Activated T-helper 1 cell treated with anti-CD3 and anti-CD28 coated beads, Interleukin-12 subunit alpha, Interleukin-12 subunit beta, Interleukin-2, Interleukin-4 antibody, amounts not matched to agents 30 ng/mL and 10 ng/mL and 1 ng/mL, durations not matched to agents 14 hours and 24 hours and 36 hours (primary cell): ENCODE data around the gene SMYD3. TPM values are rescaled to one million over a fixed set of nuclear protein-coding genes. Genes with fewer than 3 reads are reported as not detected.
"Not testable (repeated sequence)": the region's sequence is repeated elsewhere in the genome, so short reads cannot be mapped to it uniquely, and the experiment has no call there.

ENCODE experiments used
- DNase-seq: peaks from one replicate; pipeline ENCODE4 v3.0.0; 2021; ENCODE audit warnings: low spot score
- H3K27ac Mint-ChIP-seq: one replicate; pipeline ENCODE4 v1.8.0; 2021; ENCODE audit warnings: mild to moderate bottlenecking, mixed read lengths
- H3K27me3 Mint-ChIP-seq: one replicate; pipeline ENCODE4 v1.8.0; 2022; ENCODE audit warnings: mild to moderate bottlenecking, moderate library complexity, mixed read lengths; ENCODE audit not compliant: insufficient read depth
- H3K36me3 Mint-ChIP-seq: one replicate; pipeline ENCODE4 v1.8.0; 2021; ENCODE audit warnings: low read depth, mixed read lengths
- H3K4me1 Mint-ChIP-seq: one replicate; pipeline ENCODE4 v1.8.0; 2021; ENCODE audit warnings: low read depth, mixed read lengths
- H3K4me3 Mint-ChIP-seq: one replicate; pipeline ENCODE4 v1.8.0; 2021; ENCODE audit warnings: mild to moderate bottlenecking, moderate library complexity, mixed read lengths
- H3K9me3 Mint-ChIP-seq: one replicate; pipeline ENCODE4 v1.8.0; 2021; ENCODE audit warnings: mixed read lengths
- intact Hi-C: fragments of 100-400 bp; cut with micrococcal nuclease; formaldehyde crosslinking; loops from one replicate; pipeline ENCODE4 v1.15.1; 2024
- total RNA-seq: library from RNA; stranded (reverse); gene quantifications from 2 replicates; pipeline ENCODE4 v1.2.3, GENCODE V29; 2022

SMYD3 gene
- total RNA-seq, 1 donor from 2014 or later: 21.7 TPM

DNA sequence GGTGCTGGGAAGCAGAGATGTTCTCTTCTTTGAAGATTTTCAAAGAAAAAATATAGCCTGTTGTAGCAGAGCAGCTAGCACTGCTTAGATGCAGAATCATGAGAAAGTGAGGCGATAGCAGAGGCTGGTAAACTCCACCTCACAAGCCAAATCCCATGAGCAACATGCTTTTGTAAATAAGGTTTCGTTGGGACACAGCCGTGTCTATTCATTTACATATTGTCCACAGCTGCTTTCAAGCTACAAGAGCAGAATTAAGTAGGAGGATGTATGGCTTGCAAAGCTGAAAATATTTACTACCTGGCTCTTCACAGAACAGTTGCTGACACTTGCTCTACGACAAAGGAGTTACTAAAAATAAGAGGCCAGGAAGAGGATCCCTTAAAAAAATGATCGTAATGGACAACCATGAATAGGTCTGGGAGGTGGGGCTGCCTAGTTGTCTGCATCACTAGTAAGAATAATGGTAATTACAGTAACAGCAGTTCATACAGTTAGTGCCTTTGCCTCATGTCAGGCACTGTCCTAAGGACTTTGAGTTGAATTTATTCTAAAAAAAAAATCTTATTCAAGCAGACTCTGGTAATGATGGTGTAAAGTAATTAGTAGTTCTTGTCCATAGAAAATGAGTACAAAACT lies 730.3 kb downstream of the SMYD3 start:
- DNase-seq: no peak
- Mint-ChIP-seq H3K36me3 (no peaks in the 10 kb centered on the region), H3K4me1 (no peaks in the 10 kb centered on the region), H3K27ac (no peak overlapping the region), H3K27me3 (no peaks in the 10 kb centered on the region), H3K9me3 (peaks cover 3% of the 10 kb centered on the region), H3K4me3 (no peak overlapping the region)
- intact Hi-C loops: no loop called here

DNA sequence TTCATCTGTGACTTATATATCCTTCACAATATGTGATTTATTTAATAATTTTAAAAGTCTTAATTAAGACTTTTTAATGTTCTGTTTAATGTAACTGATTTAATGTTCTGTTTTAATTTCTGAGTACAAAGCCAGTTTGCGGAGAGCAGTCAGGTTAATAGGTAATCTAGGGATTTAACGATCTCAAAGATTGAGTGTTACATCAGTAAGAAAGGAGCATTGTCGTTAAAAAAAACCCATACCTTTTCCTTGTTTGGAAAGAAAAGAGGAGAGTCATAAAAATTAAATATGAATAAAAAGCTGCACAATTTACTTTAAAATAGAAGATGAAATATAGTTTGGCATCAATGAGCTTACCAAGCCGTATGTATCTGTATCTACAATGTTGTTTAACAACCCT lies 730.9 kb downstream of the SMYD3 start:
- H3K4me3 Mint-ChIP-seq: no peak overlapping the region
- no peaks in the 10 kb centered on the region for H3K4me1 Mint-ChIP-seq
- DNase-seq: no peak
- no peaks in the 10 kb centered on the region for H3K27me3 Mint-ChIP-seq
- peaks cover 3% of the 10 kb centered on the region for H3K9me3 Mint-ChIP-seq
- no peak overlapping the region for H3K27ac Mint-ChIP-seq
- intact Hi-C loops: no loop called here
- no peaks in the 10 kb centered on the region for H3K36me3 Mint-ChIP-seq

DNA sequence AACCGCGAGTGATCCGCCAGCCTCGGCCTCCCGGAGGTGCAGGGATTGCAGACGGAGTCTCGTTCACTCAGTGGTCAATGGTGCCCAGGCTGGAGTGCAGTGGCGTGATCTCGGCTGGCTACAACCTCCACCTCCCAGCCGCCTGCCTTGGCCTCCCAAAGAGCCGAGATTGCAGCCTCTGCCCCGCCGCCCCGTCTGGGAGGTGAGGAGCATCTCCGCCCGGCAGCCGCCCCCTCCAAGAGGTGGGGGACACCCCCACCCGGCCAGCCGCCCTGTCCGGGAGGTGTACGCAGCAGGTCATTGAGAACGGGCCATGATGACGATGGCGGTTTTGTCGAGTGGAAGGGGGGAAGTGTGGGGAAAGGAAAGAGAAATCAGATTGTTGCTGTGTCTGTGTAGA lies 732.1 kb downstream of the SMYD3 start:
- H3K9me3 Mint-ChIP-seq, H3K4me1 Mint-ChIP-seq, H3K27ac Mint-ChIP-seq, DNase-seq, H3K4me3 Mint-ChIP-seq, H3K27me3 Mint-ChIP-seq, intact Hi-C loops, H3K36me3 Mint-ChIP-seq: not testable (repeated sequence)

DNA sequence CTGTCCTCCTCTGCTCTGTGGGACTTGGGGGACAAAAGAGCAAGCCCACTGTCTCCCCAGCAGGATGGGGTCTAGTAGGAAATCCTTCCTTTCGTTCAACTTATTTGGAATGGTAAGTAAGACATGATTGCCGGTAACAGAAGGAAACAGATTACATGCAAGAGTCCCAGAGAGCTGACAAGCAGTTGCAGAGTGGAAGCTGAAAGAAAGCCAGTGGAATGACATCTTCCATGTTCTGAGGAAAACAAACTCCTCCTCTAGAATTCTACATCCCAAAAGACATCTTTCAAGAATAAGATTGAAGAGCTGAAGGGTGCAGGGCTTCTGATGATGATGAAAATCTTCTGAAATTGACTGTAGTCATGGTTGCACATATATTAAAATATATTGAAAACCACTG lies 732.9 kb downstream of the SMYD3 start:
- Mint-ChIP-seq H3K4me3 (no peak overlapping the region), H3K36me3 (no peaks in the 10 kb centered on the region), H3K27ac (no peak overlapping the region), H3K9me3 (no peaks in the 10 kb centered on the region), H3K4me1 (no peaks in the 10 kb centered on the region), H3K27me3 (no peaks in the 10 kb centered on the region)
- intact Hi-C loops: no loop called here
- DNase-seq: no peak

DNA sequence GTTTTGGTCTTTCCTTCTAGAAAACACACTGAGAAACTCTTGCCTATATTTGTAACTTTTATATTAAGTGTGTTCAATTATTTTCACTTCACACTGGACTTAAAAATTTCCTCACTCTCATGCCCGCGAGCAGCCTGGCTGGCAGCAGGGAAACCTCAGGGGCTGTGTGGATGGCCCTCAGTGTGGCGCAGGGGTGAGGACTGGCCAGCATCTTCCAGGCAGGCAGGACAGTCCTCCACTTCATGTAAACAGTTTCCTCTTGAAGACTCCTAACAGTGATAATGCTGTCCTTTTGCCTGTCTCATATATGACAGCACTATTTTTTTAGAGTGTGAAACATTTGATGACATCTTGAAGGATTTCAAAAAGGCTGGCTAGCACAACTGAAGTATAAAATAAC lies 733.7 kb downstream of the SMYD3 start:
- intact Hi-C loops: no loop called here
- H3K4me1 Mint-ChIP-seq: no peaks in the 10 kb centered on the region
- no peaks in the 10 kb centered on the region for H3K27me3 Mint-ChIP-seq
- H3K36me3 Mint-ChIP-seq: no peaks in the 10 kb centered on the region
- no peak overlapping the region for H3K27ac Mint-ChIP-seq
- no peak for DNase-seq
- no peak overlapping the region for H3K4me3 Mint-ChIP-seq
- H3K9me3 Mint-ChIP-seq: no peaks in the 10 kb centered on the region

DNA sequence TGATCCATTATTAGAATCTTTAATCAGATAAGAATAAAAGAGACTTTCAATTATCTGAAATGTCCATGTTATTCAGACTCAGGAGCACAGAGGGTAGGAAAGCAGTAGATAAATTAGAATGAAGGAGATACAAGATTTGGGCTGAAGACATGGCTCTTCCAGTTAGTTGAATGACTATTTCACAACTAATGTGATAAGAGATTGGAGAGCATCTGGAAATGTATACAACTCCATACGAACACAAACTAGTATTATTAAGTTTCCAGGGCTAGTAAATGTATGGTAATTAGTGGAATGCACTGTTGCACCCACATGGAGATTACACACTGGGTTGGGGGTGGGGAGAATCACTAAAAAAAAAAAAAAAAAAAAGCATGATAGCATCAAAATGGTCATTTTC lies 734.3 kb downstream of the SMYD3 start:
- H3K36me3 Mint-ChIP-seq: no peaks in the 10 kb centered on the region
- no peak for DNase-seq

DNA sequence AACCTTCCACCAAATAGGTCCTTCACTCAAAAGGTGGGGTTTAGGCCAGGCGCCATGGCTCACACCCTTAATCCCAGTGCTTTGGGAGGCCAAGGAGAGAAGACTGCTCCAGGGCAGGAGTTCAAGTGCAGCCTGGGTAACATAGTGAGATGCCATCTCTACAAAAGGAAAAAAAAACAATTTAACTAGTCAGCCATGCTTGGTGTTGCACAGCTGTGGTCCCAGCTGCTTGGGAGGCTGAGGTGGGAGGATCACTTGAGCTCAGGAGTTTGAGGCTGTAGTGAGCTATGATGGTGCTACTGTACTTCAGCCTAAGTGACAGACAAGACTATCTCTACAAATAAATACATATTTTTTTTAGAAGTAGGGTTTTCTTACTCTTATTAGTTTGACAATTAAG lies 734.8 kb downstream of the SMYD3 start:
- no peak overlapping the region for H3K27ac Mint-ChIP-seq
- DNase-seq: no peak
- no peaks in the 10 kb centered on the region for H3K27me3 Mint-ChIP-seq
- intact Hi-C loops: no loop called here
- H3K36me3 Mint-ChIP-seq: no peaks in the 10 kb centered on the region
- no peaks in the 10 kb centered on the region for H3K9me3 Mint-ChIP-seq
- H3K4me3 Mint-ChIP-seq: no peak overlapping the region
- H3K4me1 Mint-ChIP-seq: no peaks in the 10 kb centered on the region

More for the DNA sequence above, 734.3 kb downstream of the SMYD3 start:
- Mint-ChIP-seq H3K4me3 (no peak overlapping the region), H3K9me3 (no peaks in the 10 kb centered on the region), H3K27ac (no peak overlapping the region), H3K4me1 (no peaks in the 10 kb centered on the region), H3K27me3 (no peaks in the 10 kb centered on the region)
- intact Hi-C loops: no loop called here

DNA sequence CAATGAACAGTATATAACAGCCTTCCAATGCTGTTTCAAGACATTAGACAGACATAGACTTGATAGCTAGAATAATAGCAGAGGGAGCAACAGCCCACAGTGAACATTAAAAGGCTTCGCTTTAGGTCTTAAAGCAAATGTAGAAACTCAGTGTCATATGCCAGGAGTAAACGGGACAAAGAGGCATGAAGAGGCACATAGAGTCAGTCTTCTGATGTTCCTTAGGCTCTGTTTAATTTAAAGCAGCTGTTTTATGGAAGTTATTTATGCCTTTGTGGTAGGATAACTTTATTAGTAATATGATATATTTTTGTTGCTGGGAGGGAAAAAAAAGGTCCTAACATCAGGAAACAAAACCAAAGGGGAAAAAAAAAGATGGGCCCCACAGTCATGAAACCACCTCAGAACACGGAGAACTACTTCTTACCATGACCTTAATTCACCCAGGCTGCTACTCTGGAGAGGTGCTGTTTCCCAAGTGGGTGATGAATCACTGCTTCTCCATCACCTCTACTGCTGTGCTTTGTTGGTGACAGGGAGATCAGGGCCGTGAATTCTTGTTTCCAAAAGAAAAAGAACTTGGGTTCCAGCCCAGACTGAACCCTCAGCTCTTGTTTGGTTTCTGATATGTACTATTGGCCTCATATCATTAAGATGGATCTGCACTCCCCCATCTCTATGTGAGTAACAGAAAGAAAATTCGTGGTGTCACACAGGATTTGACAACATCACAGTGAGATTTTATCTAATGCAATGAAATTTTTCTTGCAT lies 735.4 kb downstream of the SMYD3 start:
- no peak for DNase-seq
- no peaks in the 10 kb centered on the region for H3K27me3 Mint-ChIP-seq
- H3K9me3 Mint-ChIP-seq: no peaks in the 10 kb centered on the region
- H3K4me1 Mint-ChIP-seq: no peaks in the 10 kb centered on the region
- no peaks in the 10 kb centered on the region for H3K36me3 Mint-ChIP-seq
- intact Hi-C loops: no loop called here
- H3K27ac Mint-ChIP-seq: no peak overlapping the region
- no peak overlapping the region for H3K4me3 Mint-ChIP-seq

DNA sequence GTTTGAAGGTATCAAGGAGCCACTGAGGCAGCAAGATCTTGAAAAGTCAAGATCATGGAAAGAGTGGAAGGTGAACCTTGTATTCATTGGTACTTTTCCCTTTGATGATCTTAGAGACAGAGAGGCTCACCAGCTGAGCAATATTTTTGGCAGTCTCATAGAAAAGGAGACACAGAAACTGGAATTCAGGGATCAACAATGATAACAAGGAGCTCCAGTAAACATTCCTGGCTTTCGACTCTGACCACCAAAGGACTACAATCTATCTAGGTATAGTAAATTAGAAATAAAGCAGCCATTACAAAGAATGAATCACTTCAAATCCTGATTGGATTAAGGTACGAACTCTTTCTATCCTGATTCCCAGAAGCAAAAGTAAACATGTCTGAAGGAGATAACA lies 736.9 kb downstream of the SMYD3 start:
- Mint-ChIP-seq H3K27me3 (no peaks in the 10 kb centered on the region), H3K36me3 (no peaks in the 10 kb centered on the region), H3K4me1 (no peaks in the 10 kb centered on the region), H3K4me3 (no peak overlapping the region), H3K9me3 (no peaks in the 10 kb centered on the region), H3K27ac (no peak overlapping the region)
- no peak for DNase-seq
- intact Hi-C loops: no loop called here

DNA sequence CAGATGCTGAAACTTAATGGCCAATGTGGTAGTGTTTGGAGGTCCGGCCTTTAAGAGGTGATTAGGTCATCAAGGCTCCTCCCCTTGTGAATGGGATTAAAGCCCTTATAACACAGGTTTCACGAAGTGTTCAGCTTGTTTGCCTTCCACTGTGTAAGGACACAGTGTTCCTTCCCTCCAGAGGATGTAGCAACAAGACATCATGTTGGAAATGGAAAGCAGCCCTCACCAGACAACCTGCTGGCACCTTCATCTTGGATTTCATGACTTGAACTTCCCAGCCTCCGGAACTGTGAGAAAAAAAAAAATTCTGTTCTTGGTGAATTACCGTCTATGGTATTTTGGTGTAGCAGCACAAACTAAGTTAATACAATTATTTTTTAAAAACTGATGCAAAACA lies 738.5 kb downstream of the SMYD3 start:
- DNase-seq: no peak
- no peak overlapping the region for H3K4me3 Mint-ChIP-seq
- no peaks in the 10 kb centered on the region for H3K4me1 Mint-ChIP-seq
- no peaks in the 10 kb centered on the region for H3K9me3 Mint-ChIP-seq
- no peaks in the 10 kb centered on the region for H3K36me3 Mint-ChIP-seq
- H3K27ac Mint-ChIP-seq: no peak overlapping the region
- H3K27me3 Mint-ChIP-seq: no peaks in the 10 kb centered on the region
- intact Hi-C loops: no loop called here

DNA sequence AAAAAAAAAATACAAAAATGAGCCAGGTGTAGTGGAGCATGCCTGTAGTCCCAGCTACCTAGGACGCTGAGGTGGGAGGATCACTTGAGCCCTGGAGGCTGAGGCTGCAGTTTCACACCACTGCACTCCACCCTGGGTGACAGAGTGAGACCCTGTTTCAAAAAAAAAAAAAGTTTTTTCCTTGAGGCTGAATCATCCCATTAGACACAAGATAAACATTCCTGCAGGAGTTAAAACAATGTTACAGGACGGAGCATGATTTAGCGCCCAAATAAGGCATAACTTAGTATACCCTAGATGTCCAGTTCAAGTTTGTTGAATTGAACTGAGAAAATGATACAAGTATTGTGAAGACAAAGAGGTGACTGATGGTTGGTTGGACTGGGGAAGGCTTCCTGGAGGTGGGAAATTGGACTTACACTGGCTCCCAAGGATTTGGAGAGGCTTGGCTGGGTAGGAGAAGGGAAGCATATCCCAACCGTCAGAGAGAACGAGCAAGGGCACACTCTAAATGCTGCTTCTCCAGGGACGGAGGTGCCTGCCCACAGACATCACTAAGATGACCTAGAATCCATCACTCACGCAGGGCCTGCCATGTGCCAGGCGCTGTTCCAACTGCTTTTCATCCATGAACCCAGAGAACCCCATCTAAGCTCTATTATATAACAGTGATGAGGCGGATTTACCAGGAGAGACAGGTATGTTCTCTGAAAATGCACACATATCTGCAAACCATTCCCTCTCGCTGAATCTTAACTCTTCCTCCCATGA lies 741.7 kb downstream of the SMYD3 start:
- intact Hi-C loops: no loop called here
- no peaks in the 10 kb centered on the region for H3K9me3 Mint-ChIP-seq
- H3K4me1 Mint-ChIP-seq: no peaks in the 10 kb centered on the region
- H3K27me3 Mint-ChIP-seq: no peaks in the 10 kb centered on the region
- DNase-seq: no peak
- no peak overlapping the region for H3K4me3 Mint-ChIP-seq
- H3K27ac Mint-ChIP-seq: no peak overlapping the region
- no peaks in the 10 kb centered on the region for H3K36me3 Mint-ChIP-seq

DNA sequence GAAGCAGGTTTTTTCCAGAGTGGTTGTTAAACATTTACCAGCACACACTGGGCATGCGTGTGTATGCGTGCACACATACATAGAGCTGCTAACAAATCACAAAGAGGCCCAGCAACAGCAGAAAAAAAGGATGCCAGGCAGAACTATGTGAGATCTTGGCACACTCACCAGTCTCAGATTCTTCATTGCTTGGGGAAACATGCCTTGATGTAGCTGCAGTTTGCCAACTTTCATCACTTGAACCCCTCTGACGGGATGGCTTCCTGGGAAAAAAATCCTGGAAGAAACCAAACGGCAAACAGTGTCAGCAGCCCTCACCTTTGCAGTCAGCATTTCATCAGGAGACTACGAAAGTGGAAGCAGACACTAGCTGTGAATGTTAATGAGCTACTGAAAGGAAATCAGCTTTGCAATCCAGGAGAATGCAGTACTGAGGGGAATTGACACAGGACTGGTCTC lies 743.2 kb downstream of the SMYD3 start:
- intact Hi-C loops: no loop called here
- H3K9me3 Mint-ChIP-seq: no peaks in the 10 kb centered on the region
- no peak overlapping the region for H3K4me3 Mint-ChIP-seq
- H3K27ac Mint-ChIP-seq: no peak overlapping the region
- no peaks in the 10 kb centered on the region for H3K4me1 Mint-ChIP-seq
- DNase-seq: no peak
- H3K36me3 Mint-ChIP-seq: no peaks in the 10 kb centered on the region
- H3K27me3 Mint-ChIP-seq: no peaks in the 10 kb centered on the region

DNA sequence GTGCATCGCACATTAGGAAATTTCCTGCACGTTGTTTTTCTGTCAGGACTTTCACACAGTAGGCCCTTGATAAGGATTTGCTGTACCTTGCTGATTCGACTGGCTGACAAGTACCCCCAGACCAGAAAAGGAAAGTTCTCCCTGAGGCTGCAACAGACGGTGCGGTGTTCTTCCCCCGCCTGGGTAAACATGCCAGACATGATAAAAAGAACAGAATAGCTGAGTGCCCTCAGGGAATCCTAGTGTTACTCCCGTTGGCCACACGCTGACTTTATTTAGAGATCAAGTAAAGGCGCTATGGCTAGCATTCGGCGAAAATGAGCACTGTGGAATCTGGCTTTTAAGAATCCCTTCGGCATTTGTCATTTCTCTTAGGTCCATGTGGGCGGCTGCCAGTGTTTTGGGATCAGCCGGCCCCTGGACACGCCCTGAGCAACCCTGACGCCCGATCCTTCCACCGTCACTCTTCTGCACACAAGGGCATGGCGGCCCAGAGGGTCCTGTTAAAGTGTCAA lies 744.6 kb downstream of the SMYD3 start:
- Mint-ChIP-seq H3K36me3 (no peaks in the 10 kb centered on the region), H3K4me1 (no peaks in the 10 kb centered on the region), H3K4me3 (no peak overlapping the region), H3K27ac (no peak overlapping the region), H3K9me3 (no peaks in the 10 kb centered on the region), H3K27me3 (no peaks in the 10 kb centered on the region)
- intact Hi-C loops: no loop called here
- no peak for DNase-seq
